Liver (tissue), 9 donors: Measurements from ENCODE around the gene STAT3. TPM values are rescaled to one million over a fixed set of nuclear protein-coding genes. Genes with fewer than 3 reads are reported as not detected.
A peak's percentile ranks its signal among the peaks of the same experiment; 100 is the strongest.

Experiments
- DNase-seq: peaks from one replicate; pipeline ENCODE4 v3.0.0-alpha.2; 2017; ENCODE audit warnings: low spot score
- H3K27ac ChIP-seq, 2 donors: one replicate each; pipeline ENCODE4 v1.7.0; 2013; ENCODE audit warnings: inconsistent platforms in 2 of 2, low read length in 2 of 2, control low read depth in 1 of 2, low read depth in 1 of 2, mild to moderate bottlenecking in 1 of 2
- H3K27me3 ChIP-seq, 4 donors: one replicate each; pipeline versions ENCODE4 v1.6.1 to v1.7.0; 2013; ENCODE audit warnings: low read length in 3 of 4, inconsistent platforms in 1 of 4, mild to moderate bottlenecking in 1 of 4, moderate library complexity in 1 of 4; ENCODE audit not compliant: control insufficient read depth in 4 of 4, insufficient read depth in 4 of 4
- H3K36me3 ChIP-seq, 4 donors: one replicate each; pipeline versions ENCODE4 v1.6.1 to v1.7.0; 2013; ENCODE audit warnings: low read length in 3 of 4, mild to moderate bottlenecking in 3 of 4, low read depth in 1 of 4, moderate library complexity in 1 of 4; ENCODE audit not compliant: control insufficient read depth in 4 of 4, insufficient read depth in 3 of 4
- H3K4me1 ChIP-seq, 4 donors: one replicate each; pipeline versions ENCODE4 v1.6.1 to v1.7.0; 2013; ENCODE audit warnings: low read length in 3 of 4, mild to moderate bottlenecking in 3 of 4, moderate library complexity in 1 of 4; ENCODE audit not compliant: control insufficient read depth in 4 of 4, insufficient read depth in 4 of 4
- H3K4me3 ChIP-seq, 3 donors: one replicate each; pipeline versions ENCODE4 v1.6.1 to v1.7.0; 2013; ENCODE audit warnings: low read length in 3 of 3, control low read depth in 1 of 3, low read depth in 1 of 3, mild to moderate bottlenecking in 1 of 3
- H3K9ac ChIP-seq, 2 donors: one replicate each; pipeline ENCODE4 v1.7.0; 2013; ENCODE audit warnings: low read length in 2 of 2, mild to moderate bottlenecking in 2 of 2, moderate library complexity in 2 of 2, control low read depth in 1 of 2, low read depth in 1 of 2
- H3K9me3 ChIP-seq, 4 donors: one replicate each; pipeline versions ENCODE4 v1.6.1 to v1.7.0; 2013; ENCODE audit warnings: low read length in 3 of 4; ENCODE audit not compliant: control insufficient read depth in 4 of 4
- ATF3 ChIP-seq: IDR thresholded peaks from 2 replicates; pipeline ENCODE4 v1.6.1; 2016; ENCODE audit warnings: antibody characterized with exemption
- CTCF ChIP-seq: fragments of 150-350 bp; IDR thresholded peaks from 2 replicates; pipeline ENCODE4 v1.5.1; 2017; ENCODE audit warnings: improper control_type of control experiment, low read depth, low read length; ENCODE audit not compliant: missing input control
- EGR1 ChIP-seq, 2 donors: IDR thresholded peaks; 2 replicates each; pipeline ENCODE4 v1.6.1; 2016 to 2018; ENCODE audit warnings: antibody characterized with exemption in 2 of 2, low read depth in 2 of 2
- FOXA1 ChIP-seq: IDR thresholded peaks from 2 replicates; pipeline ENCODE4 v1.6.1; 2016; ENCODE audit warnings: antibody characterized with exemption
- FOXA2 ChIP-seq: IDR thresholded peaks from 2 replicates; pipeline ENCODE4 v1.6.1; 2016; ENCODE audit warnings: antibody characterized with exemption
- GABPA ChIP-seq, 2 donors: IDR thresholded peaks in 1 of 2; conservative IDR thresholded peaks in 1 of 2; 2 replicates each; pipeline ENCODE4 v1.6.1; 2016; ENCODE audit warnings: antibody characterized with exemption in 2 of 2, mild to moderate bottlenecking in 1 of 2, moderate library complexity in 1 of 2
- HNF4A ChIP-seq, 2 donors: conservative IDR thresholded peaks; 2 replicates each; pipeline ENCODE4 v1.6.1; 2016; ENCODE audit warnings: antibody characterized with exemption in 2 of 2, mild to moderate bottlenecking in 2 of 2
- HNF4G ChIP-seq: IDR thresholded peaks from 2 replicates; pipeline ENCODE4 v1.6.1; 2016; ENCODE audit warnings: antibody characterized with exemption
- JUND ChIP-seq, 2 donors: IDR thresholded peaks; 2 replicates each; pipeline ENCODE4 v1.6.1; 2016; ENCODE audit warnings: antibody characterized with exemption in 2 of 2
- NR2F2 ChIP-seq: IDR thresholded peaks from 2 replicates; pipeline ENCODE4 v1.6.1; 2016; ENCODE audit warnings: antibody characterized with exemption
- RAD21 ChIP-seq, 2 donors: IDR thresholded peaks; 2 replicates each; pipeline ENCODE4 v1.6.1; 2016; ENCODE audit warnings: antibody characterized with exemption in 2 of 2, mild to moderate bottlenecking in 2 of 2
- RXRA ChIP-seq, 2 donors: IDR thresholded peaks; 2 replicates each; pipeline ENCODE4 v1.6.1; 2017 to 2018; ENCODE audit warnings: antibody characterized with exemption in 2 of 2, mild to moderate bottlenecking in 1 of 2
- SP1 ChIP-seq: IDR thresholded peaks from 2 replicates; pipeline ENCODE4 v1.6.1; 2018; ENCODE audit warnings: antibody characterized with exemption, mild to moderate bottlenecking
- TAF1 ChIP-seq: conservative IDR thresholded peaks from 2 replicates; pipeline ENCODE4 v1.6.1; 2016; ENCODE audit warnings: antibody characterized with exemption, mild to moderate bottlenecking
- YY1 ChIP-seq: IDR thresholded peaks from 2 replicates; pipeline ENCODE4 v1.6.1; 2016; ENCODE audit warnings: antibody characterized with exemption, mild to moderate bottlenecking
- WGBS: extraction: QIAGEN DNeasy Blood & Tissue Kit; methylation state at CpG from one replicate; pipeline ENCODE4 v1.1.7; 2013; 5-methylcytosine and 5-hydroxymethylcytosine counted together
- polyA plus RNA-seq, 2 donors: library from polyadenylated mRNA; stranded (reverse) in 1 of 2; unstranded in 1 of 2; fragments of 200-250 nt in 1 of 2; fragments of >200 nt in 1 of 2; fragmentation: Nextera tagmentation in 1 of 2; extraction: Ambion mirVana in 1 of 2; gene quantifications; one replicate each; pipeline versions ENCODE4 v1.2.1 to v1.2.3, GENCODE V29; 2013 to 2015
- total RNA-seq, 2 donors: library from RNA; depleted of rRNA; stranded (reverse); fragments of >200 nt; gene quantifications; one replicate each; pipeline ENCODE4 v1.2.3, GENCODE V29; 2014
- TF ChIP-seq, protein P1 (sequence below): IDR thresholded peaks from 2 replicates; pipeline ENCODE4 v1.6.1; 2016; ENCODE audit warnings: antibody characterized with exemption
- TF ChIP-seq, protein P2 (sequence below): IDR thresholded peaks from 2 replicates; pipeline ENCODE4 v1.6.1; 2016; ENCODE audit warnings: antibody characterized with exemption, mild to moderate bottlenecking
- TF ChIP-seq, protein P3 (sequence below): IDR thresholded peaks from 2 replicates; pipeline ENCODE4 v1.6.1; 2016; ENCODE audit warnings: antibody characterized with exemption
- donor health status: healthy.
- donor health status: healthy.
- donor health status: healthy.
- donor health status: healthy.
- donor health status: healthy.

STAT3 gene
- total and polyA plus RNA-seq, 4 donors: 68.7 to 301 (median 114) TPM

DNA sequence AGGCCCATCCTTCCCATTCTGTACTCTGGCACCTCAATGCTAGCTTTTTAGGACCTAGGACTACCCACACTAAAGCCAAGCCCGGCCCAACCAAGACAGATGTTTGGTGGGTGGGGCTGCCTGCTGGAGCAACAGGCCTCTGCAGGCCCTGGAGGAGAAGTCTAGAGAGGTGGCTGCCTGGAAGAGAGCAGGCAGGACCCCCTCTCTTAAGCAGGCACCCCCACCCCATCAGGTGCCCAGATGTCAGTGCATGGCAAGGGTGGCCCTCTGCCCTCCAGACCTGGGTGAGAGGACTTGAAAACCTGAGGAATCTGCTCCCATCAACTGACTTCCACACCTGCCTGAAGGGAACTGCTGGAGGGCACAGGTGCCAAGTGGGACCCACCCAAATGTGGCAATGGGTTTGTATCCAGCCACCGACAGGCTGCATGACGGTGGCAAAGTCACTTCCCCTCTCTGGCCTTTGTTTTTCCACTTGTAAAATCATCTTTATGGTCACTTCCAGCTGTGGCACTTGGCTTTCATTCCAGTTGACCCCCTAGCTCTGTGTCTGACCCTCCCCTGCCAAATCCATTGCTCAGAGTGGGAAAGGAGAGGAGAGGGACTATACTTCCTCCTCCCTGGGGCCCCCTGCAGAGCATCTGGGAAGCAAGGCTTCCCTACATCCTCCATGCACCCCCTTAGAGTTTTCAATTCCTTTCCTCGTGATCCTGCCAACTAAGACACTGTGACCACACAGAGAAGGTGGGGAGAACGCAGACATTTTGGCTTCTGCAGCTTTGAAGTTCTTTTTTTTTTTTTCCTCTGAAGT lies 101.6 kb downstream of the STAT3 start:
- no peak for DNase-seq
- no peak for TF ChIP-seq CTCF
- no peak for TF ChIP-seq YY1
- no peak for TF ChIP-seq JUND (IDR thresholded peaks at IDR 0.05)
- TF ChIP-seq FOXA1: no peak
- TF ChIP-seq ATF3: no peak
- no peak for TF ChIP-seq NR2F2
- no peak for TF ChIP-seq HNF4A (conservative IDR thresholded peaks at IDR 0.05)
- no peak for TF ChIP-seq GABPA (IDR thresholded peaks at IDR 0.05 in 1 of 2, conservative IDR thresholded peaks at IDR 0.05 in 1 of 2)
- no peak for TF ChIP-seq TAF1
- TF ChIP-seq HNF4G: no peak
- TF ChIP-seq FOXA2: no peak
- TF ChIP-seq, protein P1, sequence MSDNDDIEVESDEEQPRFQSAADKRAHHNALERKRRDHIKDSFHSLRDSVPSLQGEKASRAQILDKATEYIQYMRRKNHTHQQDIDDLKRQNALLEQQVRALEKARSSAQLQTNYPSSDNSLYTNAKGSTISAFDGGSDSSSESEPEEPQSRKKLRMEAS: no peak
- no peak for TF ChIP-seq EGR1 (IDR thresholded peaks at IDR 0.05; ENCODE audit: low read depth in 2 of 2)
- TF ChIP-seq SP1: no peak
- no peak for TF ChIP-seq RXRA (IDR thresholded peaks at IDR 0.05)
- TF ChIP-seq, protein P2, sequence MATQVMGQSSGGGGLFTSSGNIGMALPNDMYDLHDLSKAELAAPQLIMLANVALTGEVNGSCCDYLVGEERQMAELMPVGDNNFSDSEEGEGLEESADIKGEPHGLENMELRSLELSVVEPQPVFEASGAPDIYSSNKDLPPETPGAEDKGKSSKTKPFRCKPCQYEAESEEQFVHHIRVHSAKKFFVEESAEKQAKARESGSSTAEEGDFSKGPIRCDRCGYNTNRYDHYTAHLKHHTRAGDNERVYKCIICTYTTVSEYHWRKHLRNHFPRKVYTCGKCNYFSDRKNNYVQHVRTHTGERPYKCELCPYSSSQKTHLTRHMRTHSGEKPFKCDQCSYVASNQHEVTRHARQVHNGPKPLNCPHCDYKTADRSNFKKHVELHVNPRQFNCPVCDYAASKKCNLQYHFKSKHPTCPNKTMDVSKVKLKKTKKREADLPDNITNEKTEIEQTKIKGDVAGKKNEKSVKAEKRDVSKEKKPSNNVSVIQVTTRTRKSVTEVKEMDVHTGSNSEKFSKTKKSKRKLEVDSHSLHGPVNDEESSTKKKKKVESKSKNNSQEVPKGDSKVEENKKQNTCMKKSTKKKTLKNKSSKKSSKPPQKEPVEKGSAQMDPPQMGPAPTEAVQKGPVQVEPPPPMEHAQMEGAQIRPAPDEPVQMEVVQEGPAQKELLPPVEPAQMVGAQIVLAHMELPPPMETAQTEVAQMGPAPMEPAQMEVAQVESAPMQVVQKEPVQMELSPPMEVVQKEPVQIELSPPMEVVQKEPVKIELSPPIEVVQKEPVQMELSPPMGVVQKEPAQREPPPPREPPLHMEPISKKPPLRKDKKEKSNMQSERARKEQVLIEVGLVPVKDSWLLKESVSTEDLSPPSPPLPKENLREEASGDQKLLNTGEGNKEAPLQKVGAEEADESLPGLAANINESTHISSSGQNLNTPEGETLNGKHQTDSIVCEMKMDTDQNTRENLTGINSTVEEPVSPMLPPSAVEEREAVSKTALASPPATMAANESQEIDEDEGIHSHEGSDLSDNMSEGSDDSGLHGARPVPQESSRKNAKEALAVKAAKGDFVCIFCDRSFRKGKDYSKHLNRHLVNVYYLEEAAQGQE: no peak
- TF ChIP-seq, protein P3, sequence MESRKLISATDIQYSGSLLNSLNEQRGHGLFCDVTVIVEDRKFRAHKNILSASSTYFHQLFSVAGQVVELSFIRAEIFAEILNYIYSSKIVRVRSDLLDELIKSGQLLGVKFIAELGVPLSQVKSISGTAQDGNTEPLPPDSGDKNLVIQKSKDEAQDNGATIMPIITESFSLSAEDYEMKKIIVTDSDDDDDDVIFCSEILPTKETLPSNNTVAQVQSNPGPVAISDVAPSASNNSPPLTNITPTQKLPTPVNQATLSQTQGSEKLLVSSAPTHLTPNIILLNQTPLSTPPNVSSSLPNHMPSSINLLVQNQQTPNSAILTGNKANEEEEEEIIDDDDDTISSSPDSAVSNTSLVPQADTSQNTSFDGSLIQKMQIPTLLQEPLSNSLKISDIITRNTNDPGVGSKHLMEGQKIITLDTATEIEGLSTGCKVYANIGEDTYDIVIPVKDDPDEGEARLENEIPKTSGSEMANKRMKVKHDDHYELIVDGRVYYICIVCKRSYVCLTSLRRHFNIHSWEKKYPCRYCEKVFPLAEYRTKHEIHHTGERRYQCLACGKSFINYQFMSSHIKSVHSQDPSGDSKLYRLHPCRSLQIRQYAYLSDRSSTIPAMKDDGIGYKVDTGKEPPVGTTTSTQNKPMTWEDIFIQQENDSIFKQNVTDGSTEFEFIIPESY: no peak
- no peak for TF ChIP-seq RAD21 (IDR thresholded peaks at IDR 0.05)
- H3K9ac ChIP-seq: peak overlapping the region in 1 of 2 donors; percentile 32
- no peaks in the 10 kb centered on the region for H3K27me3 ChIP-seq
- WGBS: 72% methylated on average over 5 of the region's 5 CpGs
- H3K9me3 ChIP-seq: no peaks in the 10 kb centered on the region
- H3K36me3 ChIP-seq: no peaks in the 10 kb centered on the region
- H3K4me1 ChIP-seq: peaks cover 0 to 20% (median 7%) of the 10 kb centered on the region in 4 donors
- H3K4me3 ChIP-seq: no peak overlapping the region
- H3K27ac ChIP-seq: peak overlapping the region in 1 of 2 donors; percentile 75
